Uterus (tissue), 4 donors: ENCODE data around the gene CCDC91. TPM values are rescaled to one million over a fixed set of nuclear protein-coding genes. Genes with fewer than 3 reads are reported as not detected.

Source experiments
- DNase-seq, 2 donors: peaks; one replicate each; pipeline ENCODE4 v3.0.0-alpha.2; 2019 to 2020
- H3K27ac ChIP-seq, 2 donors: fragments of 200-600 bp; sonication (generic); 1 replicate in 1 of 2; 2 replicates in 1 of 2; pipeline ENCODE4 v1.5.1; 2016 to 2018
- H3K27me3 ChIP-seq, 2 donors: fragments of 200-600 bp; sonication (generic); one replicate each; pipeline ENCODE4 v1.5.1; 2018 to 2019; ENCODE audit warnings: control low read depth in 1 of 2
- H3K36me3 ChIP-seq, 2 donors: fragments of 200-600 bp; sonication (generic); one replicate each; pipeline ENCODE4 v1.5.1; 2019; ENCODE audit warnings: control low read depth in 1 of 2
- H3K4me1 ChIP-seq, 2 donors: fragments of 200-600 bp; sonication (generic); one replicate each; pipeline ENCODE4 v1.5.1; 2018 to 2019; ENCODE audit warnings: control low read depth in 1 of 2
- H3K4me3 ChIP-seq, 2 donors: fragments of 200-600 bp; sonication (generic); 1 replicate in 1 of 2; 2 replicates in 1 of 2; pipeline ENCODE4 v1.5.1; 2018 to 2019; ENCODE audit warnings: mild to moderate bottlenecking in 1 of 2
- H3K9me3 ChIP-seq, 2 donors: fragments of 200-600 bp; sonication (generic); one replicate each; pipeline ENCODE4 v1.5.1; 2019; ENCODE audit warnings: control low read depth in 1 of 2
- POLR2A ChIP-seq, 2 donors: fragments of 450-650 bp; IDR thresholded peaks; one replicate each; pipeline ENCODE4 v1.6.1; 2016; ENCODE audit warnings: antibody characterized with exemption in 2 of 2, mild to moderate bottlenecking in 1 of 2, moderate library complexity in 1 of 2
- intact Hi-C: fragments of 100-400 bp; cut with DNase I; formaldehyde crosslinking; loops from one replicate; pipeline ENCODE4 v1.15.1; 2023; ENCODE audit warnings: low total_unique reads
- total RNA-seq, 4 donors: library from RNA; depleted of rRNA in 3 of 4; stranded (reverse); fragments of >200 nt in 3 of 4; gene quantifications; one replicate each; pipeline versions ENCODE4 v1.1.0 to v1.2.4, GENCODE V29; 2014 to 2023
- TF ChIP-seq, protein P1 (sequence below), 4 experiments: fragments of 200-600 bp in 2 of 4; fragments of 450-650 bp in 2 of 4; sonication (generic) in 2 of 4; IDR thresholded peaks; one replicate each; pipeline ENCODE4 v1.5.1; 2016 to 2019; ENCODE audit warnings: antibody characterized with exemption in 4 of 4, mild to moderate bottlenecking in 2 of 4, moderate library complexity in 1 of 4
- donor health status: DM: yes; HTN: yes; CAD: no.

CCDC91 gene
- total RNA-seq, 4 donors from 2014 or later = 24.7 to 49.7 (median 41.0) TPM

GRCh38 chr12:28178775-28179174 is 11.5 kb upstream of the CCDC91 start:
- no peak for DNase-seq
- H3K27ac ChIP-seq = no peak overlapping the region
- H3K4me3 ChIP-seq = no peak overlapping the region
- TF ChIP-seq, protein P1, sequence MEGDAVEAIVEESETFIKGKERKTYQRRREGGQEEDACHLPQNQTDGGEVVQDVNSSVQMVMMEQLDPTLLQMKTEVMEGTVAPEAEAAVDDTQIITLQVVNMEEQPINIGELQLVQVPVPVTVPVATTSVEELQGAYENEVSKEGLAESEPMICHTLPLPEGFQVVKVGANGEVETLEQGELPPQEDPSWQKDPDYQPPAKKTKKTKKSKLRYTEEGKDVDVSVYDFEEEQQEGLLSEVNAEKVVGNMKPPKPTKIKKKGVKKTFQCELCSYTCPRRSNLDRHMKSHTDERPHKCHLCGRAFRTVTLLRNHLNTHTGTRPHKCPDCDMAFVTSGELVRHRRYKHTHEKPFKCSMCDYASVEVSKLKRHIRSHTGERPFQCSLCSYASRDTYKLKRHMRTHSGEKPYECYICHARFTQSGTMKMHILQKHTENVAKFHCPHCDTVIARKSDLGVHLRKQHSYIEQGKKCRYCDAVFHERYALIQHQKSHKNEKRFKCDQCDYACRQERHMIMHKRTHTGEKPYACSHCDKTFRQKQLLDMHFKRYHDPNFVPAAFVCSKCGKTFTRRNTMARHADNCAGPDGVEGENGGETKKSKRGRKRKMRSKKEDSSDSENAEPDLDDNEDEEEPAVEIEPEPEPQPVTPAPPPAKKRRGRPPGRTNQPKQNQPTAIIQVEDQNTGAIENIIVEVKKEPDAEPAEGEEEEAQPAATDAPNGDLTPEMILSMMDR (IDR thresholded peaks at IDR 0.05) = no peak
- no peak for TF ChIP-seq POLR2A (IDR thresholded peaks at IDR 0.05)
- H3K27me3 ChIP-seq = no peaks in the 10 kb centered on the region
- H3K36me3 ChIP-seq = no peaks in the 10 kb centered on the region
- intact Hi-C loops = no loop called here
- no peaks in the 10 kb centered on the region for H3K9me3 ChIP-seq
- no peaks in the 10 kb centered on the region for H3K4me1 ChIP-seq

- H3K27me3 ChIP-seq = no peaks in the 10 kb centered on the region
- no peaks in the 10 kb centered on the region for H3K36me3 ChIP-seq
- intact Hi-C loops = no loop called here
- no peaks in the 10 kb centered on the region for H3K9me3 ChIP-seq
- no peaks in the 10 kb centered on the region for H3K4me1 ChIP-seq
- no peak overlapping the region for H3K4me3 ChIP-seq
- no peak for DNase-seq
- H3K27ac ChIP-seq = no peak overlapping the region
- no peak for TF ChIP-seq POLR2A (IDR thresholded peaks at IDR 0.05)
- TF ChIP-seq, protein P1 (IDR thresholded peaks at IDR 0.05) = no peak
These were observed 9.5 kb upstream of the CCDC91 start for GRCh38 chr12:28180786-28181185.

DNA sequence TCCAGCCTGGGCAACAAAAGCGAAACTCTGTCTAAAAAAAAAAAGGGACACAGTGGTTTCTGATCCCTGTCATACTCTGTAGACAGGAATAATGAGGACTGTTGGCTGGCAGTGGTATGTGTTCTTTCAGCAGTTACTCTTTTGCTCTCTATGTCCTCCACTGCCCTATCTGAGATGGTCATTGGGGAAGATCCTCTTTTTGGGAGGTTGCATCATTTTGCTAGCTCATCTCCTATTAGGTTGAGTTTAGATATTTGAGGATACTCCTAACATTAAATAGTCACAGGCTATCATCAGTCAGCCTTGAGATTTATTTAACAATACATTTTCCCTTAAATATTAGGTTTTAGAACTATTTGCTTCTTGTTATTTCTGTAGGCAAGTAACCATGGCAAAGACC is 5.9 kb upstream of the CCDC91 start:
- H3K9me3 ChIP-seq = no peaks in the 10 kb centered on the region
- H3K4me1 ChIP-seq = no peaks in the 10 kb centered on the region
- no peak overlapping the region for H3K4me3 ChIP-seq
- no peak overlapping the region for H3K27ac ChIP-seq
- no peaks in the 10 kb centered on the region for H3K36me3 ChIP-seq
- H3K27me3 ChIP-seq = no peaks in the 10 kb centered on the region
- intact Hi-C loops = no loop called here
- no peak for DNase-seq
- TF ChIP-seq, protein P1 (IDR thresholded peaks at IDR 0.05) = no peak
- TF ChIP-seq POLR2A (IDR thresholded peaks at IDR 0.05) = no peak

- intact Hi-C loops = no loop called here
- Histone ChIP-seq H3K27me3 (no peaks in the 10 kb centered on the region), H3K9me3 (no peaks in the 10 kb centered on the region), H3K27ac (no peak overlapping the region), H3K36me3 (no peaks in the 10 kb centered on the region), H3K4me3 (no peak overlapping the region), H3K4me1 (no peaks in the 10 kb centered on the region)
- DNase-seq = no peak
- no peak for TF ChIP-seq POLR2A (IDR thresholded peaks at IDR 0.05)
- TF ChIP-seq, protein P1 (IDR thresholded peaks at IDR 0.05) = no peak
These were observed 3.8 kb upstream of the CCDC91 start for GRCh38 chr12:28186500-28186899.

DNA sequence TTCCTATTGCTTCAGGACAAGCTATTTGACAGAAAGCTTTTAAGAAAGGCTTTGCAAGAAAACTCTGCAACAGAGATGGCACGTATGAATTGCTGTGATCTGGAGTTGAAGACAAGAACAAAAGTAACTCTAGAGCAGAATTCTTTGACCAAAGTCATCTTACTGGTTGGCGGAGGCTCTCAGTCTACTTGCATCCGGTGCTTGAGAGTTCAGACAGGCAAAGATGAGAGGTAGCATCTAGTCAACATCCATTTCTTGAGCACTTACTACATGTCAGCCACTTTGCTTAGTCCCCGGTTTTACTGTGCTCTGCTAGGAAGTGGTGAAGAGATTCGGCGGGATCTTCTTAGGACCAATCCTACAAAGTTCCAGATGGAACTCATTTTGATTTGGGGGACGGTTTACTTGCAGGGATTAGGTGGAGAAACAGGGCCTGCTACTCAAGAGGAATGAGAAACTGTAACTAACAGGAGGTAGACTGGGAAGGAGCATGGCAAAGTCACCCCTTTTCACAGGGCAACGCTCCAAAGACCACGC is 404 bp upstream of the CCDC91 start:
- TF ChIP-seq, protein P1 (IDR thresholded peaks at IDR 0.05) = no peak
- TF ChIP-seq POLR2A (IDR thresholded peaks at IDR 0.05) = no peak
- Histone ChIP-seq H3K36me3 (no peaks in the 10 kb centered on the region), H3K27ac (peak overlapping the region; percentile 96 to 98), H3K4me1 (no peaks in the 10 kb centered on the region), H3K27me3 (no peaks in the 10 kb centered on the region), H3K9me3 (no peaks in the 10 kb centered on the region), H3K4me3 (peak overlapping the region; percentile 78 to 93)
- intact Hi-C loops = no loop called here
- DNase-seq = no peak
